ENCODE measurements around the gene UNC79. TPM values are rescaled to one million over a fixed set of nuclear protein-coding genes. Genes with fewer than 3 reads are reported as not detected.

Gene UNC79
- total and polyA plus RNA-seq, 3 experiments from 2014 or later = 0.07 TPM; not detected in 2

DNA sequence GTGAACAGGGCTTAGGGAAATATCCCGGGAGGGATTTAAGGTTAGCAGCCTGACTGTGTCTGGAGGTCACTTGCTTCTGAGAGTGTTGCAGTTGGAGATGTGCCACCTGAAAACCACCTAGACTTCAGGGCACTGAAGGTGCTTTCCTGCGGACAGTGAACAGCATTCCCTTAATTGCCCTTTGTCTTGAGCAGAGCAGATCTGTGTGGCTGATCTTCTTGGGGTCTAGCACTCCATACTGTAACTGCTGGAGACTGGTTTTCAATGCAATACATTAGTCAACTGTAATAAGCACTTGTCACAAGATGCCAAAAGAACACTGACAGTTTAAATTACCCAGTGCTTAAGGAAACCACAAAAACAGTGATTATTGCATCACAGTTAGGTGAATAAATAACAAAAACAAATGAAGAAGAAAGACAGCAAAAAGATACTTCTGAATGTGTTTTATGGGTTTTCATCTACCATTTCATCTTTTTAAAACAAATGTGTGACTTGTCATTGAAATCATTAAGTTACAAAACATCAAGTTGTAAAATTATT is 245.7 kb downstream of the UNC79 start:
- Mint-ChIP-seq H3K27ac (no peak overlapping the region), H3K4me3 (no peak overlapping the region), H3K4me1 (no peaks in the 10 kb centered on the region), H3K36me3 (no peaks in the 10 kb centered on the region), H3K27me3 (peaks cover 7 to 23% of the 10 kb centered on the region in 2 donors), H3K9me3 (no peaks in the 10 kb centered on the region)
- no peak overlapping the region for H3K27ac ChIP-seq (ENCODE audit: low read depth, low read length)
- no peak for DNase-seq
- no peaks in the 10 kb centered on the region for H3K27me3 ChIP-seq (ENCODE audit: insufficient read depth, low read length, poor library complexity, severe bottlenecking)
- H3K36me3 ChIP-seq (ENCODE audit: insufficient read depth, low read length) = no peaks in the 10 kb centered on the region
- H3K4me3 ChIP-seq (ENCODE audit: low read length) = no peak overlapping the region
- no peaks in the 10 kb centered on the region for H3K4me1 ChIP-seq (ENCODE audit: insufficient read depth, low read length)
- POLR2A ChIA-PET = no interaction called here
- no peaks in the 10 kb centered on the region for H3K9me3 ChIP-seq (ENCODE audit: low read length)
- CTCF ChIA-PET = no interaction called here

DNA sequence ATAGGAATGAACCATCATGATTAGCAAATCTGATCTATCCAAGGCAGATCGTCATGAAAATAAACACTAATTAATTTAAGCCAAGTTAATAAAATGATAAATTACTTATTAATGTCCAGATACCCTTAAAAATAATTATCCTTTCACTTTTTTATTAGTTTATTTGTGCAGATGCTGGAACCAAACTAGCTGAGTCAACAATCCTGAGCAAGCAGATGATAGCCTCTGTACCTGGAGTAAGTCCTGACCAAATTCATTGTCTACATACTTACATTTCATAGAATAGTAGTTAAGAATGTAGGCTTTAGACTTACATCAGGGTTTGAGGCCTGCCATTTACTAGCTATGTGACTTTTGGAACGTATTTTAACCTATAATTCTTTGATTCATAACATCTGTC is 251.7 kb downstream of the UNC79 start:
- ChIA-PET POLR2A (no interaction called here), CTCF (no interaction called here)
- Histone ChIP-seq H3K4me1 (ENCODE audit: insufficient read depth, low read length) (no peaks in the 10 kb centered on the region), H3K27me3 (ENCODE audit: insufficient read depth, low read length, poor library complexity, severe bottlenecking) (no peaks in the 10 kb centered on the region), H3K27ac (ENCODE audit: low read depth, low read length) (no peak overlapping the region), H3K9me3 (ENCODE audit: low read length) (no peaks in the 10 kb centered on the region), H3K36me3 (ENCODE audit: insufficient read depth, low read length) (no peaks in the 10 kb centered on the region), H3K4me3 (ENCODE audit: low read length) (no peak overlapping the region)
- peaks cover 5 to 41% of the 10 kb centered on the region in 2 donors for H3K27me3 Mint-ChIP-seq
- no peaks in the 10 kb centered on the region for H3K36me3 Mint-ChIP-seq
- no peaks in the 10 kb centered on the region for H3K4me1 Mint-ChIP-seq
- no peak overlapping the region for H3K27ac Mint-ChIP-seq
- H3K9me3 Mint-ChIP-seq = no peaks in the 10 kb centered on the region
- DNase-seq = no peak
- H3K4me3 Mint-ChIP-seq = no peak overlapping the region

DNA sequence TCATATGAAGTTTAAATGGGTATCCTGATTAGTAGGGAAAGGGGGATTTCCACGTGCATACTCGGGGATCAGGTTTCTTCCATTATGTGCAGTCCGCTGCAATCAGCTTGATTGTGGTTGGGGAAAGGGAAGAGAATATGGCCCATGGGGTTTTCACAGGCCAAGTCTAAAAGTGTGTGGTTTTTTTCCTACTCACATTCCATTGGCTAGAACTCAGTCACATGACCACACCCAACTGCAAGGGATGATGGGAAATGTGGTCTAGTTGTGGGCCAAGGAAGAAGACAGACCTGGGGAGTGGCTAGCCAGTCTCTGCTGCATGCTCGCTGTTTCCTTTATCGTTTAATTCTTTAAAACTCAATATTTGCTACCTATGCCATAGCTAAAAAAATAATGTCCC is 252.5 kb downstream of the UNC79 start:
- CTCF ChIA-PET = no interaction called here
- POLR2A ChIA-PET = no interaction called here
- no peaks in the 10 kb centered on the region for H3K9me3 Mint-ChIP-seq
- no peaks in the 10 kb centered on the region for H3K36me3 Mint-ChIP-seq
- Histone ChIP-seq H3K4me1 (ENCODE audit: insufficient read depth, low read length) (no peaks in the 10 kb centered on the region), H3K27ac (ENCODE audit: low read depth, low read length) (no peak overlapping the region), H3K36me3 (ENCODE audit: insufficient read depth, low read length) (no peaks in the 10 kb centered on the region), H3K9me3 (ENCODE audit: low read length) (no peaks in the 10 kb centered on the region), H3K4me3 (ENCODE audit: low read length) (no peak overlapping the region), H3K27me3 (ENCODE audit: insufficient read depth, low read length, poor library complexity, severe bottlenecking) (no peaks in the 10 kb centered on the region)
- no peak overlapping the region for H3K27ac Mint-ChIP-seq
- no peak for DNase-seq
- H3K27me3 Mint-ChIP-seq = peaks cover 5 to 48% of the 10 kb centered on the region in 2 donors
- H3K4me1 Mint-ChIP-seq = no peaks in the 10 kb centered on the region
- H3K4me3 Mint-ChIP-seq = no peak overlapping the region

DNA sequence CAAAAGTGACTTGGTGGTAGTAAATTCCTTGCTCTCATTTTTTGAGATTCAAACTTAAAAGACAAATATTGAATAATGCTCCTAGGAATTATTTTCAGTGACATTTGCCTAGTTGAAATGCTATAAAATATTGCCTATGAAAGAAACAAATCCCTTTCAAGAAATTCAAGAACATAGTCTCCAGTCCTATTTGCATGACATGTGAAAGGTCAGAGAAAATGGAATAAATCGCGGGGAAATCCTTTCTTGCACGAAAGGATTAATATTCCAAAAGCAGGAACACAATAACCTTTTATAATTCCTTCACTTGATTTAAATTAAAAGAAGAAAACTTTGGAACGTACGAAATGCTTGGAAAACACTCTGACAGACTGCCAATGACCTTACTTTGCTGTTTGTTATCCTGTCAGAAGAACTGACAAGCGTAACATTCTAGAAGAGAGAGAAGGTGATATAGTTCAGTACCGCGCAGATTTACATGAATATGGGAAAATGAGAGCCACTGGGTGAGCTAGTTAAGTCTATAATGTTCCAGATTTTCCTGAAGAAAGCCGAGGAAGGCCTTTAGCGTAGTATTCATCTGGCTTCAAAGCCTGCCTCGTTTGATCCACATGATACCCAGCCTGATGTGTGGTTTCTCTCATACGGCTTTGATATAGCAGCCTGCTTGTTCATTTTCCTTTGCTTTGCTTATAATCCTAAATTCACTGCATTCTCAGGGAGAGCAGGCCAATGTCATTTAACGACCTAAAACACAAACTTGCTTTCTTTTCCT is 254.6 kb downstream of the UNC79 start:
- no peaks in the 10 kb centered on the region for H3K4me1 ChIP-seq (ENCODE audit: insufficient read depth, low read length)
- H3K4me3 ChIP-seq (ENCODE audit: low read length) = no peak overlapping the region
- H3K36me3 ChIP-seq (ENCODE audit: insufficient read depth, low read length) = no peaks in the 10 kb centered on the region
- Mint-ChIP-seq H3K9me3 (peaks cover 0 to 2% (median 0%) of the 10 kb centered on the region in 5 donors), H3K36me3 (no peaks in the 10 kb centered on the region), H3K27me3 (peaks cover 11 to 54% of the 10 kb centered on the region in 2 donors), H3K27ac (no peak overlapping the region), H3K4me3 (no peak overlapping the region), H3K4me1 (no peaks in the 10 kb centered on the region)
- no peaks in the 10 kb centered on the region for H3K9me3 ChIP-seq (ENCODE audit: low read length)
- H3K27me3 ChIP-seq (ENCODE audit: insufficient read depth, low read length, poor library complexity, severe bottlenecking) = no peaks in the 10 kb centered on the region
- ChIA-PET POLR2A (no interaction called here), CTCF (no interaction called here)
- no peak overlapping the region for H3K27ac ChIP-seq (ENCODE audit: low read depth, low read length)
- no peak for DNase-seq

DNA sequence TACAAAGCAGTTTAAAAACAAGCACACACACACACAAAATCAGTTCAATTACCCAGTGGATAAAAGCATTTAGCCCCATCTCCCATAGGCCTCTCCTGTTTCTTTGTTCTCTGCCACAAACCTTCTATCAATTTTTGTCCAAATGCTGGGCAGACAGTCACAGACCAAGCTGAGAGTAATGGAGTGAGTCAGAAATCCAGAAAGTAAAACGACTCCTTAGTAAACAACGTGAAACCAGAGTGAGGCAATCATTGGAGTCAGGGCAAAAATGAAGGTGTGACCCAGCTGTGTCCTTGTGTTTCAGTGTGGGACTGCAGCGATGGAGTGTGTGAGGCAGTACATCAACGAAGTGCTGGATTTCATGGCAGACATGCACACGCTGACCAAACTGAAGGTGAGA is 255.5 kb downstream of the UNC79 start:
- Histone ChIP-seq H3K9me3 (ENCODE audit: low read length) (no peaks in the 10 kb centered on the region), H3K27ac (ENCODE audit: low read depth, low read length) (no peak overlapping the region), H3K4me3 (ENCODE audit: low read length) (no peak overlapping the region), H3K27me3 (ENCODE audit: insufficient read depth, low read length, poor library complexity, severe bottlenecking) (no peaks in the 10 kb centered on the region), H3K36me3 (ENCODE audit: insufficient read depth, low read length) (no peaks in the 10 kb centered on the region), H3K4me1 (ENCODE audit: insufficient read depth, low read length) (no peaks in the 10 kb centered on the region)
- H3K36me3 Mint-ChIP-seq = no peaks in the 10 kb centered on the region
- peaks cover 16 to 60% of the 10 kb centered on the region in 2 donors for H3K27me3 Mint-ChIP-seq
- H3K4me1 Mint-ChIP-seq = no peaks in the 10 kb centered on the region
- peak overlapping the region in 1 of 8 donors; percentile 65 for H3K27ac Mint-ChIP-seq
- peaks cover 0 to 2% (median 0%) of the 10 kb centered on the region in 5 donors for H3K9me3 Mint-ChIP-seq
- CTCF ChIA-PET = no interaction called here
- no peak for DNase-seq
- no peak overlapping the region for H3K4me3 Mint-ChIP-seq
- POLR2A ChIA-PET = no interaction called here

DNA sequence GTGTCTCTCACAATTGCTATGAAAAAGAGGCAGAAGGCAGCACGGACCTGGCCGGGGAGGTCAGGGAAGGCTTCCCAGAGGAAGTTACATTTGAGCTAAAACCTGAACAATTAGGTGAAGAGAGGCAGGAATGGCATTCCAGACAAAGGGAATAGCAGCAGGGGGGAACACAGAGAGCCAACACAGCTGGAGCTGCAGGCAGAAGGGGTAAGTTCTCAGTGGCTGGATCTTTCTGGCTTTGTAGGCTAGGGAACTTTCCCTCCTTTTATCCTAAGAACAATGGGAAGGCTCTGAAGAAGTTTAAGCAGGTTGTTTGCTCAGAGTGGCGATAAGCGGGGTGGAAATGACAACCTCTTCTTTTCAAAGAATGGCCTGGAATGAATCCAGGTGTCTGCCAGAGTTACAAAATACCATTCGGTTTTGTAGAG is 257.5 kb downstream of the UNC79 start:
- POLR2A ChIA-PET = no interaction called here
- H3K9me3 Mint-ChIP-seq = peaks cover 0 to 2% (median 0%) of the 10 kb centered on the region in 5 donors

DNA sequence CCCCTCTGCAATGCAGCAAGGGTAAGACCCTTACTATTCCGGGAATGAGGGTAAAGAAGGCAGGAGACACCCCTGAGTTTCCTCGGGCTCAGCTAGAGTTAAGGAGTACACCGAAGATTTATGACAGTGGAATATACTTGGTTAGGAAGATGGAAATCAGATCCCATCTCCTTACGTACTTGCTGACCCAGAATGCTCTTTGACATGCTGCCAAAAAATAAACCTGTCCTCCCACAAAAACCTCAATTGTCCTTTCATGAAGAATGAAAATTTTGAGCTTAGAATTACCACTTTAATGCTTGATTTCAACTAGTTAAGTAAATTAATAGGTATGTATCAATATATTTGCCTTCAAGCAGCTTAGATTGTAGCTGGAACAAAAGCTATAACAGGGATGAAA is 258.1 kb downstream of the UNC79 start:
- ChIA-PET CTCF (no interaction called here), POLR2A (no interaction called here)
- Mint-ChIP-seq H3K27ac (no peak overlapping the region), H3K4me1 (no peaks in the 10 kb centered on the region), H3K9me3 (peaks cover 0 to 2% (median 0%) of the 10 kb centered on the region in 5 donors), H3K27me3 (peaks cover 16 to 57% of the 10 kb centered on the region in 2 donors), H3K36me3 (no peaks in the 10 kb centered on the region), H3K4me3 (no peak overlapping the region)
- Histone ChIP-seq H3K36me3 (ENCODE audit: insufficient read depth, low read length) (no peaks in the 10 kb centered on the region), H3K27me3 (ENCODE audit: insufficient read depth, low read length, poor library complexity, severe bottlenecking) (no peaks in the 10 kb centered on the region), H3K4me1 (ENCODE audit: insufficient read depth, low read length) (no peaks in the 10 kb centered on the region), H3K9me3 (ENCODE audit: low read length) (no peaks in the 10 kb centered on the region), H3K27ac (ENCODE audit: low read depth, low read length) (no peak overlapping the region), H3K4me3 (ENCODE audit: low read length) (no peak overlapping the region)
- no peak for DNase-seq

More for the DNA sequence above, 257.5 kb downstream of the UNC79 start:
- no peak overlapping the region for H3K27ac ChIP-seq (ENCODE audit: low read depth, low read length)
- Mint-ChIP-seq H3K36me3 (no peaks in the 10 kb centered on the region), H3K4me1 (no peaks in the 10 kb centered on the region), H3K27ac (no peak overlapping the region), H3K4me3 (no peak overlapping the region), H3K27me3 (peaks cover 16 to 56% of the 10 kb centered on the region in 2 donors)
- no peaks in the 10 kb centered on the region for H3K27me3 ChIP-seq (ENCODE audit: insufficient read depth, low read length, poor library complexity, severe bottlenecking)
- CTCF ChIA-PET = no interaction called here
- no peaks in the 10 kb centered on the region for H3K4me1 ChIP-seq (ENCODE audit: insufficient read depth, low read length)
- H3K9me3 ChIP-seq (ENCODE audit: low read length) = no peaks in the 10 kb centered on the region
- H3K36me3 ChIP-seq (ENCODE audit: insufficient read depth, low read length) = no peaks in the 10 kb centered on the region
- H3K4me3 ChIP-seq (ENCODE audit: low read length) = no peak overlapping the region
- no peak for DNase-seq

DNA sequence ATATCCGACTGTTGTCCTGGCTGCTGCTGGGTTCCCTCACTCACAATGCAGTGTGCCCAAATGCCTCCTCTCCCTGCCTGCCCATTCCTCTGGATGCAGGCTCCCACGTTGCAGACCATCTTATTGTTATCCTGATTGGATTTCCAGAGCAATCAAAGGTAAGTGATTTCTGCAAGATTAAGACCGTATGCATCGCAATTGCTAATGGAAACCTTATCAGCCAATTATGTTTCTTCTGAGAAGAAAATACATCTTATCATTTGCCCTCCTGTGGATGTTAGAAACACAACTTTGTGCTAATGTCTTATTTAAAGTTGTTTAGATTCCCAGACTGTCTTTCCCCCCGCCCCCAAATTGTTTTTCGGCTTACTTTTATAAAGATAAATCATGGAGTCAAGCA is 259.4 kb downstream of the UNC79 start:
- H3K4me1 Mint-ChIP-seq = no peaks in the 10 kb centered on the region
- no peak for DNase-seq
- no peaks in the 10 kb centered on the region for H3K36me3 Mint-ChIP-seq
- ChIA-PET POLR2A (no interaction called here), CTCF (no interaction called here)
- no peak overlapping the region for H3K27ac Mint-ChIP-seq
- H3K9me3 Mint-ChIP-seq = peaks cover 0 to 2% (median 0%) of the 10 kb centered on the region in 5 donors
- H3K4me3 Mint-ChIP-seq = no peak overlapping the region
- Histone ChIP-seq H3K36me3 (ENCODE audit: insufficient read depth, low read length) (no peaks in the 10 kb centered on the region), H3K9me3 (ENCODE audit: low read length) (no peaks in the 10 kb centered on the region), H3K27me3 (ENCODE audit: insufficient read depth, low read length, poor library complexity, severe bottlenecking) (no peaks in the 10 kb centered on the region), H3K4me3 (ENCODE audit: low read length) (no peak overlapping the region), H3K27ac (ENCODE audit: low read depth, low read length) (no peak overlapping the region), H3K4me1 (ENCODE audit: insufficient read depth, low read length) (no peaks in the 10 kb centered on the region)
- H3K27me3 Mint-ChIP-seq = peaks cover 14 to 55% of the 10 kb centered on the region in 2 donors

Measured in CD8-positive, alpha-beta memory T cell (primary cell).